Upper lobe of right lung (tissue), 1 donor: Measurements from ENCODE around the gene KATNA1. TPM values are rescaled to one million over a fixed set of nuclear protein-coding genes. Genes with fewer than 3 reads are reported as not detected.

Source experiments
- ATAC-seq: fragments of 200-7000 bp; cut with Tn5 transposase; one replicate; pipeline ENCODE4 v1.9.1; 2020; ENCODE audit warnings: mild to moderate bottlenecking, moderate library complexity
- DNase-seq: peaks from one replicate; pipeline ENCODE4 v3.0.0-alpha.2; 2020
- H3K27ac ChIP-seq: fragments of 200-600 bp; one replicate; pipeline ENCODE4 v1.8.0; 2022
- H3K27me3 ChIP-seq: fragments of 200-600 bp; one replicate; pipeline ENCODE4 v1.8.0; 2022; ENCODE audit warnings: mild to moderate bottlenecking
- H3K36me3 ChIP-seq: fragments of 200-600 bp; one replicate; pipeline ENCODE4 v1.8.0; 2022
- H3K4me1 ChIP-seq: fragments of 200-600 bp; one replicate; pipeline ENCODE4 v1.8.0; 2022
- H3K4me3 ChIP-seq: fragments of 200-600 bp; one replicate; pipeline ENCODE4 v1.8.0; 2022; ENCODE audit warnings: mild to moderate bottlenecking
- H3K9me3 ChIP-seq: fragments of 200-600 bp; one replicate; pipeline ENCODE4 v1.8.0; 2022
- CTCF ChIP-seq: fragments of 200-600 bp; IDR thresholded peaks from one replicate; pipeline ENCODE4 v1.8.0; 2022; ENCODE audit warnings: antibody characterized with exemption
- intact Hi-C: fragments of 100-400 bp; cut with DNase I; formaldehyde crosslinking; loops from one replicate; pipeline ENCODE4 v1.11.0; 2022
- total RNA-seq: library from RNA; stranded (reverse); fragmentation: NEBNext Ultra II Directional; extraction: Animal tissue kit (Norgen Biotek cat#: 25700); gene quantifications from one replicate; pipeline ENCODE4 v1.2.1, GENCODE V29; 2021
- donor health status: DM: no; HTN: yes; CAD: no; lungs with severe emphysema.

KATNA1 gene
- total RNA-seq, 1 donor from 2014 or later: 14.3 TPM

- intact Hi-C loops: no loop called here
- TF ChIP-seq CTCF: no peak
- Histone ChIP-seq H3K27ac (no peak overlapping the region), H3K4me3 (no peak overlapping the region), H3K27me3 (no peaks in the 10 kb centered on the region), H3K4me1 (no peaks in the 10 kb centered on the region), H3K9me3 (no peaks in the 10 kb centered on the region), H3K36me3 (peaks cover 56% of the 10 kb centered on the region)
- no peak for DNase-seq
- no peak for ATAC-seq
Measured at GRCh38 chr6:149580880-149581279, 67.6 kb downstream of the KATNA1 start.

GRCh38 chr6:149567945-149568585 is 80.4 kb downstream of the KATNA1 start:
- no peak overlapping the region for H3K4me3 ChIP-seq
- no peak for TF ChIP-seq CTCF
- H3K27me3 ChIP-seq: no peaks in the 10 kb centered on the region
- H3K4me1 ChIP-seq: peaks cover 11% of the 10 kb centered on the region
- peaks cover 3% of the 10 kb centered on the region for H3K36me3 ChIP-seq
- no peaks in the 10 kb centered on the region for H3K9me3 ChIP-seq
- no peak for ATAC-seq
- H3K27ac ChIP-seq: no peak overlapping the region
- DNase-seq: no peak
- intact Hi-C loops: no loop called here

- DNase-seq: no peak
- Histone ChIP-seq H3K36me3 (no peaks in the 10 kb centered on the region), H3K4me3 (peak overlapping the region; percentile 89), H3K27me3 (no peaks in the 10 kb centered on the region), H3K27ac (no peak overlapping the region), H3K9me3 (no peaks in the 10 kb centered on the region), H3K4me1 (peaks cover 11% of the 10 kb centered on the region)
- intact Hi-C loops: no loop called here
- no peak for TF ChIP-seq CTCF
- no peak for ATAC-seq
Measured at GRCh38 chr6:149567194-149567586, 81.3 kb downstream of the KATNA1 start.

- Histone ChIP-seq H3K27me3 (no peaks in the 10 kb centered on the region), H3K9me3 (no peaks in the 10 kb centered on the region), H3K27ac (peak overlapping the region; percentile 90), H3K4me1 (peaks cover 11% of the 10 kb centered on the region), H3K36me3 (no peaks in the 10 kb centered on the region), H3K4me3 (peak overlapping the region; percentile 89)
- peak; percentile 64 for ATAC-seq
- intact Hi-C loops: no loop called here
- no peak for TF ChIP-seq CTCF
- peak; percentile 82 for DNase-seq
Measured at GRCh38 chr6:149566410-149567193, 81.9 kb downstream of the KATNA1 start.

- peaks cover 11% of the 10 kb centered on the region for H3K4me1 ChIP-seq
- intact Hi-C loops: no loop called here
- DNase-seq (peak; percentile 97), ATAC-seq (peak; percentile 98)
- no peaks in the 10 kb centered on the region for H3K27me3 ChIP-seq
- peak within 1 kb of the TSS; percentile 90 for H3K27ac ChIP-seq
- H3K4me3 ChIP-seq: peak within 1 kb of the TSS; percentile 89
- H3K36me3 ChIP-seq: no peaks in the 10 kb centered on the region
- TF ChIP-seq CTCF: peak; percentile 71
- no peaks in the 10 kb centered on the region for H3K9me3 ChIP-seq
Measured at GRCh38 chr6:149565527-149566409, 82.7 kb downstream of the KATNA1 start, which contains the start of gene GINM1. Gene GINM1 (plus strand): TSS chr6:149566375. CDS start chr6:149566415, 40 bp downstream.
